Neuronal stem cell (in vitro differentiated cells): ENCODE results near the gene SERPINA6.

ENCODE experiments used
- DNase-seq: peaks from one replicate; pipeline ENCODE4 v3.0.0-alpha.2; 2013; ENCODE audit warnings: low spot score
- H2AFZ ChIP-seq: one replicate; pipeline ENCODE4 v1.6.1; 2013; ENCODE audit warnings: mild to moderate bottlenecking, low read length, inconsistent platforms
- H2AK5ac ChIP-seq: 2 replicates; pipeline ENCODE4 v1.6.1; 2013; ENCODE audit warnings: low read depth, mild to moderate bottlenecking, inconsistent platforms, low read length, moderate library complexity, mixed read lengths
- H2BK120ac ChIP-seq: 2 replicates; pipeline ENCODE4 v1.6.1; 2013; ENCODE audit warnings: low read depth, mild to moderate bottlenecking, inconsistent platforms, low read length, moderate library complexity, mixed read lengths
- H2BK12ac ChIP-seq: one replicate; pipeline ENCODE4 v1.6.1; 2013; ENCODE audit warnings: low read length, inconsistent platforms
- H2BK15ac ChIP-seq: 2 replicates; pipeline ENCODE4 v1.6.1; 2013; ENCODE audit warnings: mild to moderate bottlenecking, low read length, inconsistent platforms, mixed read lengths
- H2BK5ac ChIP-seq: one replicate; pipeline ENCODE4 v1.6.1; 2013; ENCODE audit warnings: inconsistent platforms, mild to moderate bottlenecking, low read length, moderate library complexity
- H3K14ac ChIP-seq: one replicate; pipeline ENCODE4 v1.6.1; 2013; ENCODE audit warnings: low read length, inconsistent platforms
- H3K18ac ChIP-seq: 2 replicates; pipeline ENCODE4 v1.6.1; 2013; ENCODE audit warnings: low read length, inconsistent platforms
- H3K23ac ChIP-seq: 2 replicates; pipeline ENCODE4 v1.6.1; 2013; ENCODE audit warnings: low read depth, mild to moderate bottlenecking, mixed read lengths, low read length, inconsistent platforms; ENCODE audit not compliant: poor library complexity
- H3K27ac ChIP-seq: replicated peaks from 3 replicates; pipeline ENCODE4 v1.5.1; 2013; ENCODE audit warnings: low read length, inconsistent platforms
- H3K27me3 ChIP-seq, 3 experiments: 2 replicates each; pipeline ENCODE4 v1.6.1; 2013; ENCODE audit warnings: low read length in 3 of 3, mild to moderate bottlenecking in 2 of 3, inconsistent platforms in 1 of 3, low read depth in 1 of 3, mixed read lengths in 1 of 3, moderate library complexity in 1 of 3; ENCODE audit not compliant: control insufficient read depth in 3 of 3, insufficient read depth in 3 of 3
- H3K36me3 ChIP-seq, 2 donors: replicated peaks in 1 of 2; 2 replicates each; pipeline ENCODE4 v1.6.1; 2013; ENCODE audit warnings: low read length in 2 of 2; ENCODE audit not compliant: control insufficient read depth in 2 of 2, insufficient read depth in 2 of 2
- H3K4ac ChIP-seq: 2 replicates; pipeline ENCODE4 v1.6.1; 2013; ENCODE audit warnings: inconsistent platforms, mild to moderate bottlenecking, low read length, moderate library complexity
- H3K4me1 ChIP-seq, 2 donors: 1 replicate in 1 of 2; 2 replicates in 1 of 2; pipeline ENCODE4 v1.6.1; 2013; ENCODE audit warnings: low read length in 2 of 2, low read depth in 1 of 2; ENCODE audit not compliant: control insufficient read depth in 2 of 2, insufficient read depth in 1 of 2
- H3K4me2 ChIP-seq: one replicate; pipeline ENCODE4 v1.6.1; 2013; ENCODE audit warnings: mild to moderate bottlenecking, low read length, inconsistent platforms; ENCODE audit not compliant: insufficient read depth, poor library complexity, severe bottlenecking
- H3K4me3 ChIP-seq, 2 donors: 2 replicates each; pipeline ENCODE4 v1.5.1; 2013; ENCODE audit warnings: low read length in 2 of 2, mild to moderate bottlenecking in 2 of 2, inconsistent platforms in 1 of 2, moderate library complexity in 1 of 2
- H3K79me1 ChIP-seq: one replicate; pipeline ENCODE4 v1.6.1; 2013; ENCODE audit warnings: low read depth, mild to moderate bottlenecking, inconsistent platforms, low read length, moderate library complexity
- H3K9ac ChIP-seq: one replicate; pipeline ENCODE4 v1.6.1; 2013; ENCODE audit warnings: mild to moderate bottlenecking, low read depth, low read length, inconsistent platforms; ENCODE audit not compliant: poor library complexity
- H3K9me3 ChIP-seq, 2 donors: replicated peaks in 1 of 2; 2 replicates each; pipeline versions ENCODE3 to v1.6.1; 2013; ENCODE audit warnings: low read length in 2 of 2, mild to moderate bottlenecking in 2 of 2, inconsistent platforms in 1 of 2, low read depth in 1 of 2, mixed read lengths in 1 of 2, moderate library complexity in 1 of 2; ENCODE audit not compliant: control insufficient read depth in 2 of 2, insufficient read depth in 1 of 2
- H4K8ac ChIP-seq: one replicate; pipeline ENCODE4 v1.6.1; 2013; ENCODE audit warnings: low read depth, mild to moderate bottlenecking, inconsistent platforms, low read length, moderate library complexity
- H4K91ac ChIP-seq: one replicate; pipeline ENCODE4 v1.6.1; 2013; ENCODE audit warnings: low read length, low read depth, mild to moderate bottlenecking, inconsistent platforms; ENCODE audit not compliant: poor library complexity
- WGBS, 2 donors: extraction: QIAGEN DNeasy Blood & Tissue Kit; methylation state at CpG; one replicate each; pipeline ENCODE4 v1.1.7; 2013; ENCODE audit warnings: missing lambda C conversion rate in 2 of 2, mixed read lengths in 1 of 2; ENCODE audit not compliant: insufficient read length in 2 of 2, insufficient replicate concordance in 1 of 2; ENCODE audit errors: extremely low coverage in 2 of 2; 5-methylcytosine and 5-hydroxymethylcytosine counted together

The SERPINA6 gene

DNA sequence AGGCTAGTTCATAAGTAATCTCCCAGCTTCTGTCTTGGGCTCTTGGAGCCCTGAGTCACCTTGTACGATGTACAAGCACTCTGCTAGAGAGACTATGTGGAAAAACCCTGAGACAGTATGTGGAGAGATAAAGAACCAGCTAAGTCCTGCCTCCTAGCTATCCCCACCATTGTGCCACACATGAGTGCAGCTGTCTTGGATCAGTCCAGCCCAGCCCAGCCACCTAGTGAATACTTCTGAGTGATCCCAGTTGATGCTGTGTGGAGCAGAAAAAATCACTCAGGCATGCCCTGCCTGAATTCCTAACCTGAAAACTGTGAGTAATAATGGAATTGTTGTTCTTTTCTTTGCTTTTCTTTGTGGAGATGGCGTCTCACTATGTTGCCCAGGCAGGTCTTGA lies 5.1 kb upstream of the SERPINA6 start:
- Histone ChIP-seq H3K14ac (no peak overlapping the region), H3K4ac (no peak overlapping the region), H3K79me1 (no peaks in the 10 kb centered on the region), H2BK12ac (no peak overlapping the region), H2BK15ac (no peak overlapping the region), H3K36me3 (no peaks in the 10 kb centered on the region), H3K9ac (no peak overlapping the region), H3K4me1 (no peaks in the 10 kb centered on the region), H2BK5ac (no peak overlapping the region), H3K27me3 (peaks cover 0 to 2% (median 0%) of the 10 kb centered on the region in 3 experiments), H3K27ac (no peak overlapping the region), H3K18ac (no peak overlapping the region), H4K91ac (no peak overlapping the region), H4K8ac (no peak overlapping the region), H2AK5ac (no peak overlapping the region), H2AFZ (no peak overlapping the region), H3K9me3 (no peaks in the 10 kb centered on the region), H3K4me3 (no peak overlapping the region), H2BK120ac (no peak overlapping the region), H3K4me2 (no peak overlapping the region), H3K23ac (no peak overlapping the region)
- WGBS, 2 donors: no CpG with 5 or more reads among the region's 2 CpGs
- no peak for DNase-seq

DNA sequence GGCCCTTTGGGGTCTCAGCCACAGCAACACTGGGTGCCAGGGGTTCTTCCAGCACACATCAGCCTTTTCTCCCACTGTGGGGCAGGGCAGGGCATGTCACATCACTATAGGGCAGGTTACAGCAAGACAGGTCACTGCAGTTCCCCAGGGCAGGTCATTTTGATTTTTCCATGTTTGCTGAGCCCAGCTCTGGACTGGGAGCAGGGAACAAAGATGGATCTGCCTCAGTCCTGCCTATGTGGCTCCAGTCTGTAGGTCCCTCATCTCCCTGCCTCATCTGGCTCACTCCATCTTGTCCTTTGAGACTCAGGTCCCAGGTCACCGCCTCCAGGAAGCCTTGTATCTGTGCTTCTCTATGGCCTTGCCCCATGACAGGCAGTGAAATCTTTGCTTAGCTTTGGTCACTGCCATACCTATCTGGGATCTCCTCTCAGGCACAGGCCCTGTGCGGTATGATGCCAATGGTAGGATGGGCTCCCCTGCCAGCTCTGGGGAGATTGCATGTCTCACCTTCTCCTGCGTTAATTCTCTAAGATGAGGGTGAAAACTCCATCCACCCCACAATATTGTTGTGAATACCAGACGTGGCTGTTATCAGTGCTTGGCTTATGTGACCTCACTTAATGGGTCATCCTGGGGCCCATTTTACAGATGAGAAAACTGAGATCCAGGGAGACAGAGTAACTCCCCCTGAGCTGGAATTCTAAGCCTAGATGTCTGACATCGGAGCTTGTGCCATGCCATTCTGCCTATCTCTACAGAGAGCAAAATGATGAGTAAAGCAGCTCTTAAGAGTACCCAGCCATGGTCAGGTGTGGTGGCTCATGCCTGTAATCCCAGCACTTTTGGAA lies 1.5 kb downstream of the SERPINA6 start:
- H4K91ac ChIP-seq: no peak overlapping the region
- H3K23ac ChIP-seq: no peak overlapping the region
- H3K79me1 ChIP-seq: no peaks in the 10 kb centered on the region
- no peak for DNase-seq
- no peak overlapping the region for H2BK15ac ChIP-seq
- no peak overlapping the region for H3K14ac ChIP-seq
- H2BK120ac ChIP-seq: no peak overlapping the region
- no peak overlapping the region for H4K8ac ChIP-seq
- H2AFZ ChIP-seq: no peak overlapping the region
- no peaks in the 10 kb centered on the region for H3K9me3 ChIP-seq
- H2BK12ac ChIP-seq: no peak overlapping the region
- H3K4me3 ChIP-seq: no peak overlapping the region
- no peak overlapping the region for H3K4me2 ChIP-seq
- H2AK5ac ChIP-seq: no peak overlapping the region
- H2BK5ac ChIP-seq: no peak overlapping the region
- H3K18ac ChIP-seq: no peak overlapping the region
- no peak overlapping the region for H3K4ac ChIP-seq
- no peaks in the 10 kb centered on the region for H3K27me3 ChIP-seq
- H3K27ac ChIP-seq: no peak overlapping the region
- no CpG with 5 or more reads among the region's 5 CpGs for WGBS, 2 donors
- H3K4me1 ChIP-seq: peaks cover 0 to 2% of the 10 kb centered on the region in 2 donors
- H3K9ac ChIP-seq: no peak overlapping the region
- no peaks in the 10 kb centered on the region for H3K36me3 ChIP-seq

DNA sequence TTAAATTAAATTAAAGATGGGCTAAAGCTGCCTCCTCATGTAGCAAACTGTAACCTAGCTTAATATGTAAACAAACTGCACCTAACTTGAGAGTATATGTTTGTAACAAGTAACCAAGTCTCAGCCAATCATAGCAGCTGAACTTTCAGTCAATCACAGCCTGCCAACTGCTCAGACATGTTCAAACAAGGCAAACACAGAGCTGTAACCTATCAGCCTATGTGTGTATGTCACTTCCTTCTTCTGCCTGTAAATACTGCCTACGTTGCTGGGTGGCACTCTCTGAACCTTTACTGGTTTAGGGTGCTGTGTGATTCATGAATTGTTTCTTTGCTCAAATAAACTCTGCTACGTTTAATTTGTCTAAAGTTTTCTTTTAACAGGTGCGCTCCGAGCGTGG lies 2.9 kb downstream of the SERPINA6 start:
- no peaks in the 10 kb centered on the region for H3K36me3 ChIP-seq
- H2BK120ac ChIP-seq: no peak overlapping the region
- H3K27me3 ChIP-seq: no peaks in the 10 kb centered on the region
- no peak overlapping the region for H2BK15ac ChIP-seq
- no peak overlapping the region for H3K27ac ChIP-seq
- H3K18ac ChIP-seq: no peak overlapping the region
- H3K4ac ChIP-seq: no peak overlapping the region
- no peak overlapping the region for H2BK12ac ChIP-seq
- no peak for DNase-seq
- H2BK5ac ChIP-seq: no peak overlapping the region
- no peak overlapping the region for H3K23ac ChIP-seq
- H3K9ac ChIP-seq: no peak overlapping the region
- H4K8ac ChIP-seq: no peak overlapping the region
- H2AFZ ChIP-seq: no peak overlapping the region
- H3K14ac ChIP-seq: no peak overlapping the region
- H3K4me1 ChIP-seq: peaks cover 0 to 2% of the 10 kb centered on the region in 2 donors
- WGBS, 2 donors: no CpG with 5 or more reads among the region's 5 CpGs
- no peak overlapping the region for H2AK5ac ChIP-seq
- H3K4me3 ChIP-seq: no peak overlapping the region
- H3K79me1 ChIP-seq: no peaks in the 10 kb centered on the region
- H3K9me3 ChIP-seq: no peaks in the 10 kb centered on the region
- H4K91ac ChIP-seq: no peak overlapping the region
- no peak overlapping the region for H3K4me2 ChIP-seq

DNA sequence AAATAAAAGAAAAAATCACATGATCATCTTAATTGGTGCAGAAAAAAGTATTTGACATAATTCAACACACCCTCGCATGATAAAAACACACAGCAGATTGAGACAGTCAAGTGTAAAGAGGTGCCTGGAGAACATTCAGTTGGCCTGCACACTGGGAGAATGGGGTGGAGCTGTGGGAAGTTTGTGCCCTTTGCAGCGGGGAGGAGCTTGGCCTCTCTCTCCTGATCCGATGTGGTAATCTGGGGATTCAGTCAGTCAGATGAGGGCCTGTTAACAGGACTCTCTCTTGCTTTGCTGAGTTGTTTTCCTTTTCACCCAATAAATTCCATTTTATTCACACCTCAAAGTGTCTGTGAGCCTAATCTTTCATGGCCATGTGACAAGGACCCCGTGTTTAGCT lies 5.9 kb downstream of the SERPINA6 start:
- Histone ChIP-seq H3K79me1 (no peaks in the 10 kb centered on the region), H2BK15ac (no peak overlapping the region), H3K4ac (no peak overlapping the region), H4K8ac (no peak overlapping the region), H3K4me3 (no peak overlapping the region), H2BK120ac (no peak overlapping the region), H3K23ac (no peak overlapping the region), H3K9ac (no peak overlapping the region), H3K18ac (no peak overlapping the region), H3K27me3 (peaks cover 0 to 3% (median 0%) of the 10 kb centered on the region in 3 experiments), H3K36me3 (no peaks in the 10 kb centered on the region), H3K4me2 (no peak overlapping the region), H3K14ac (no peak overlapping the region), H2BK5ac (no peak overlapping the region), H2BK12ac (no peak overlapping the region), H4K91ac (no peak overlapping the region), H3K9me3 (no peaks in the 10 kb centered on the region), H3K4me1 (peaks cover 0 to 2% of the 10 kb centered on the region in 2 donors), H2AK5ac (no peak overlapping the region), H3K27ac (no peak overlapping the region), H2AFZ (no peak overlapping the region)
- no peak for DNase-seq
- no CpG with 5 or more reads among the region's 4 CpGs for WGBS, 2 donors
